Suprapubic skin (tissue), 3 donors: ENCODE results near the gene MAP7D1.

Source experiments
- CTCF ChIP-seq, 2 donors: fragments of 200-600 bp in 1 of 2; fragments of 450-650 bp in 1 of 2; sonication (generic) in 1 of 2; IDR thresholded peaks; one replicate each; pipeline ENCODE4 v1.5.1; 2016 to 2019; ENCODE audit warnings: antibody characterized with exemption in 2 of 2, mild to moderate bottlenecking in 1 of 2, moderate library complexity in 1 of 2
- EP300 ChIP-seq: sonication (generic); formaldehyde crosslinking; IDR thresholded peaks from one replicate; pipeline ENCODE4 v1.6.1; 2017; ENCODE audit warnings: antibody characterized with exemption
- POLR2A ChIP-seq, 2 donors: fragments of 450-650 bp; IDR thresholded peaks; one replicate each; pipeline ENCODE4 v1.6.1; 2017; ENCODE audit warnings: antibody characterized with exemption in 2 of 2, mild to moderate bottlenecking in 2 of 2, moderate library complexity in 2 of 2

GRCh38 chr1:36183309-36183856 is 27.4 kb downstream of the MAP7D1 start:
- TF ChIP-seq POLR2A (IDR thresholded peaks at IDR 0.05) (no peak), CTCF (IDR thresholded peaks at IDR 0.05) (no peak), EP300 (no peak)
